ENCODE data around the gene THSD4.

Gene THSD4

GRCh38 chr15:71748293-71748718 is 633.0 kb downstream of the THSD4 start:
- in situ Hi-C loops (cut with HindIII; ENCODE audit: low sequenced_read_pairs): no loop called here
- DNase-seq (ENCODE audit: low read depth, low spot score): peak; percentile 86
- no peak for TF ChIP-seq CTCF (IDR thresholded peaks at IDR 0.05; ENCODE audit: low read depth, low read length)
- H3K4me3 ChIP-seq (ENCODE audit: low read depth, low read length): no peak overlapping the region

- H3K4me3 ChIP-seq (ENCODE audit: low read depth, low read length): no peak overlapping the region
- in situ Hi-C loops (cut with HindIII; ENCODE audit: low sequenced_read_pairs): no loop called here
- no peak for DNase-seq (ENCODE audit: low read depth, low spot score)
- TF ChIP-seq CTCF (IDR thresholded peaks at IDR 0.05; ENCODE audit: low read depth, low read length): no peak
Measured at GRCh38 chr15:71749500-71749899, 634.2 kb downstream of the THSD4 start.

GRCh38 chr15:71752128-71752527 is 636.9 kb downstream of the THSD4 start:
- in situ Hi-C loops (cut with HindIII; ENCODE audit: low sequenced_read_pairs): no loop called here
- H3K4me3 ChIP-seq (ENCODE audit: low read depth, low read length): no peak overlapping the region
- TF ChIP-seq CTCF (IDR thresholded peaks at IDR 0.05; ENCODE audit: low read depth, low read length): no peak
- DNase-seq (ENCODE audit: low read depth, low spot score): peak; percentile 12

- in situ Hi-C loops (cut with HindIII; ENCODE audit: low sequenced_read_pairs): no loop called here
- H3K4me3 ChIP-seq (ENCODE audit: low read depth, low read length): no peak overlapping the region
- peak; percentile 99 for DNase-seq (ENCODE audit: low read depth, low spot score)
- TF ChIP-seq CTCF (IDR thresholded peaks at IDR 0.05; ENCODE audit: low read depth, low read length): peak; percentile 78
Measured at GRCh38 chr15:71752604-71753289, 637.5 kb downstream of the THSD4 start.

GRCh38 chr15:71753346-71753745 is 638.1 kb downstream of the THSD4 start:
- in situ Hi-C loops (cut with HindIII; ENCODE audit: low sequenced_read_pairs): no loop called here
- no peak overlapping the region for H3K4me3 ChIP-seq (ENCODE audit: low read depth, low read length)
- no peak for TF ChIP-seq CTCF (IDR thresholded peaks at IDR 0.05; ENCODE audit: low read depth, low read length)
- no peak for DNase-seq (ENCODE audit: low read depth, low spot score)

GRCh38 chr15:71754660-71755059 is 639.4 kb downstream of the THSD4 start:
- TF ChIP-seq CTCF (IDR thresholded peaks at IDR 0.05; ENCODE audit: low read depth, low read length): no peak
- in situ Hi-C loops (cut with HindIII; ENCODE audit: low sequenced_read_pairs): no loop called here

More at GRCh38 chr15:71754660-71755059, 639.4 kb downstream of the THSD4 start:
- H3K4me3 ChIP-seq (ENCODE audit: low read depth, low read length): no peak overlapping the region
- DNase-seq (ENCODE audit: low read depth, low spot score): no peak
